OCI-LY3 (cell line): Measurements from ENCODE around the gene MMP3.

Source experiments
- CTCF ChIP-seq: fragments of 200-600, 300-600 bp; sonication (generic); IDR thresholded peaks from 2 replicates; pipeline ENCODE4 v1.5.1; 2014; ENCODE audit warnings: antibody characterized with exemption, low read length, low read depth
- EZH2phosphoT487 ChIP-seq: fragments of 200-600 bp; shearing (Covaris generic); IDR thresholded peaks from 2 replicates; pipeline ENCODE4 v1.6.1; 2018; ENCODE audit warnings: antibody characterized with exemption, mixed run types, low read depth

- TF ChIP-seq CTCF (no peak), EZH2phosphoT487 (no peak)
These were observed 479 bp downstream of the MMP3 start for GRCh38 chr11:102842930-102843329.
